ENCODE data around the gene MAST4.

MAST4 gene

DNA sequence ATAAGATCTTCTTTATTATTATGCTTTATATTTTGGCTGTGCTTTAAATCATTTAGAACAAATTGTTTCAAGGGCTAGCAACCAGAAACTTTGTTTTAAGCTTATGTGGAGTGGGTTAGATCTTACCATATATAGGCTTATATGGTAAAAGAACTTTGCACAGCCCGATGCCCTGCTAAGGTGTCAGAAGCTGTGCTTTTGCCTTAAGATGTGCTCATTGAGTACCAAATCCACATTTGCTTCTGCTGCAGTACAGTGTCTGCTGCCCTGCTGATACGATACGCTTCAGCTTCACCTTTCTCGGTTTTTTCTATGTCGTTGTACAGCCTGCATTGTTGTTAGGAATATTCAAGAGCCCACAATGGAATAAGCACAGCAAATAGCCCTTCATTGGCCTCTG lies 565.6 kb downstream of the MAST4 start:
- no peaks in the 10 kb centered on the region for H3K9me3 ChIP-seq (ENCODE audit: control insufficient read depth, insufficient read depth, low read length)
- no peak overlapping the region for H3K4me3 ChIP-seq (ENCODE audit: low read length)
- H3K79me2 ChIP-seq (ENCODE audit: control insufficient read depth, low read length): no peaks in the 10 kb centered on the region
- 0 out of 2 replicates have a peak, but pooled peaks cover 3% of the 10 kb centered on the region for H3F3A ChIP-seq (ENCODE audit: control insufficient read depth, insufficient read depth)
- no peaks in the 10 kb centered on the region for H3K36me3 ChIP-seq (ENCODE audit: control insufficient read depth, low read length)
- no peaks in the 10 kb centered on the region for H4K20me1 ChIP-seq (ENCODE audit: control insufficient read depth, insufficient read depth, low read depth, low read length)
- no peak overlapping the region for H3K27ac ChIP-seq (ENCODE audit: low read depth, low read length)
- no peak overlapping the region; the same call in 1 of the 2 replicates for H3K4me2 ChIP-seq (ENCODE audit: low read length)
- TF ChIP-seq, protein P1, sequence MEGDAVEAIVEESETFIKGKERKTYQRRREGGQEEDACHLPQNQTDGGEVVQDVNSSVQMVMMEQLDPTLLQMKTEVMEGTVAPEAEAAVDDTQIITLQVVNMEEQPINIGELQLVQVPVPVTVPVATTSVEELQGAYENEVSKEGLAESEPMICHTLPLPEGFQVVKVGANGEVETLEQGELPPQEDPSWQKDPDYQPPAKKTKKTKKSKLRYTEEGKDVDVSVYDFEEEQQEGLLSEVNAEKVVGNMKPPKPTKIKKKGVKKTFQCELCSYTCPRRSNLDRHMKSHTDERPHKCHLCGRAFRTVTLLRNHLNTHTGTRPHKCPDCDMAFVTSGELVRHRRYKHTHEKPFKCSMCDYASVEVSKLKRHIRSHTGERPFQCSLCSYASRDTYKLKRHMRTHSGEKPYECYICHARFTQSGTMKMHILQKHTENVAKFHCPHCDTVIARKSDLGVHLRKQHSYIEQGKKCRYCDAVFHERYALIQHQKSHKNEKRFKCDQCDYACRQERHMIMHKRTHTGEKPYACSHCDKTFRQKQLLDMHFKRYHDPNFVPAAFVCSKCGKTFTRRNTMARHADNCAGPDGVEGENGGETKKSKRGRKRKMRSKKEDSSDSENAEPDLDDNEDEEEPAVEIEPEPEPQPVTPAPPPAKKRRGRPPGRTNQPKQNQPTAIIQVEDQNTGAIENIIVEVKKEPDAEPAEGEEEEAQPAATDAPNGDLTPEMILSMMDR (IDR thresholded peaks at IDR 0.05; ENCODE audit: low read depth, low read length, poor library complexity, severe bottlenecking): no peak
- no peak for TF ChIP-seq EZH2phosphoT487 (IDR thresholded peaks at IDR 0.05; ENCODE audit: borderline replicate concordance, low read length)
- H3K4me1 ChIP-seq (ENCODE audit: control insufficient read depth, low read length): peaks cover 38% of the 10 kb centered on the region
- H3K27me3 ChIP-seq (ENCODE audit: control insufficient read depth, low read length): no peaks in the 10 kb centered on the region
- H3K9me2 ChIP-seq (replicated peaks; ENCODE audit: control insufficient read depth, low read length): no peaks in the 10 kb centered on the region

DNA sequence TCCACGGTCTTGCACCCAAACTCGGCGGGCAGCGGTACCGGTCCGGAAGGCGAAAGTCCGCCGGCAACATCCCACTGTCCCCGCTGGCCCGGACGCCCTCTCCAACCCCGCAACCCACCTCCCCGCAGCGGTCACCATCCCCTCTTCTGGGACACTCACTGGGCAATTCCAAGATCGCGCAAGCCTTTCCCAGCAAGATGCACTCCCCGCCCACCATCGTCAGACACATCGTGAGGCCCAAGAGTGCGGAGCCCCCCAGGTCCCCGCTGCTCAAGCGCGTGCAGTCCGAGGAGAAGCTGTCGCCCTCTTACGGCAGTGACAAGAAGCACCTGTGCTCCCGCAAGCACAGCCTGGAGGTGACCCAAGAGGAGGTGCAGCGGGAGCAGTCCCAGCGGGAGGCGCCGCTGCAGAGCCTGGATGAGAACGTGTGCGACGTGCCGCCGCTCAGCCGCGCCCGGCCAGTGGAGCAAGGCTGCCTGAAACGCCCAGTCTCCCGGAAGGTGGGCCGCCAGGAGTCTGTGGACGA lies 567.1 kb downstream of the MAST4 start:
- Histone ChIP-seq H3K4me2 (ENCODE audit: low read length) (no peak overlapping the region), H4K20me1 (ENCODE audit: control insufficient read depth, insufficient read depth, low read depth, low read length) (no peaks in the 10 kb centered on the region), H3K9me2 (replicated peaks; ENCODE audit: control insufficient read depth, low read length) (no peaks in the 10 kb centered on the region), H3K9me3 (ENCODE audit: control insufficient read depth, insufficient read depth, low read length) (no peaks in the 10 kb centered on the region), H3K36me3 (ENCODE audit: control insufficient read depth, low read length) (no peaks in the 10 kb centered on the region), H3K27ac (ENCODE audit: low read depth, low read length) (no peak overlapping the region), H3K27me3 (ENCODE audit: control insufficient read depth, low read length) (no peaks in the 10 kb centered on the region), H3F3A (ENCODE audit: control insufficient read depth, insufficient read depth) (0 out of 2 replicates have a peak, but pooled peaks cover 3% of the 10 kb centered on the region), H3K79me2 (ENCODE audit: control insufficient read depth, low read length) (no peaks in the 10 kb centered on the region), H3K4me3 (ENCODE audit: low read length) (no peak overlapping the region), H3K4me1 (ENCODE audit: control insufficient read depth, low read length) (peaks cover 54% of the 10 kb centered on the region)
- TF ChIP-seq, protein P1 (IDR thresholded peaks at IDR 0.05; ENCODE audit: low read depth, low read length, poor library complexity, severe bottlenecking): no peak
- no peak for TF ChIP-seq EZH2phosphoT487 (IDR thresholded peaks at IDR 0.05; ENCODE audit: borderline replicate concordance, low read length)

DNA sequence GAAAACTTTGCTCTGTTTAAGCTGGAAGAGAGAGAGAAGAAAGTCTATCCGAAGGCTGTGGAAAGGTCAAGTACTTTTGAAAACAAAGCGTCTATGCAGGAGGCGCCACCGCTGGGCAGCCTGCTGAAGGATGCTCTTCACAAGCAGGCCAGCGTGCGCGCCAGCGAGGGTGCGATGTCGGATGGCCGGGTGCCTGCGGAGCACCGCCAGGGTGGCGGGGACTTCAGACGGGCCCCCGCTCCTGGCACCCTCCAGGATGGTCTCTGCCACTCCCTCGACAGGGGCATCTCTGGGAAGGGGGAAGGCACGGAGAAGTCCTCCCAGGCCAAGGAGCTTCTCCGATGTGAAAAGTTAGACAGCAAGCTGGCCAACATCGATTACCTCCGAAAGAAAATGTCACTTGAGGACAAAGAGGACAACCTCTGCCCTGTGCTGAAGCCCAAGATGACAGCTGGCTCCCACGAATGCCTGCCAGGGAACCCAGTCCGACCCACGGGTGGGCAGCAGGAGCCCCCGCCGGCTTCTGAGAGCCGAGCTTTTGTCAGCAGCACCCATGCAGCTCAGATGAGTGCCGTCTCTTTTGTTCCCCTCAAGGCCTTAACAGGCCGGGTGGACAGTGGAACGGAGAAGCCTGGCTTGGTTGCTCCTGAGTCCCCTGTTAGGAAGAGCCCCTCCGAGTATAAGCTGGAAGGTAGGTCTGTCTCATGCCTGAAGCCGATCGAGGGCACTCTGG lies 567.8 kb downstream of the MAST4 start:
- peaks cover 54% of the 10 kb centered on the region for H3K4me1 ChIP-seq (ENCODE audit: control insufficient read depth, low read length)
- H3K27me3 ChIP-seq (ENCODE audit: control insufficient read depth, low read length): no peaks in the 10 kb centered on the region
- TF ChIP-seq EZH2phosphoT487 (IDR thresholded peaks at IDR 0.05; ENCODE audit: borderline replicate concordance, low read length): no peak
- TF ChIP-seq, protein P1 (IDR thresholded peaks at IDR 0.05; ENCODE audit: low read depth, low read length, poor library complexity, severe bottlenecking): no peak
- H3F3A ChIP-seq (ENCODE audit: control insufficient read depth, insufficient read depth): 0 out of 2 replicates have a peak, but pooled peaks cover 3% of the 10 kb centered on the region
- H4K20me1 ChIP-seq (ENCODE audit: control insufficient read depth, insufficient read depth, low read depth, low read length): no peaks in the 10 kb centered on the region
- H3K4me2 ChIP-seq (ENCODE audit: low read length): no peak overlapping the region
- no peaks in the 10 kb centered on the region for H3K9me3 ChIP-seq (ENCODE audit: control insufficient read depth, insufficient read depth, low read length)
- no peaks in the 10 kb centered on the region for H3K79me2 ChIP-seq (ENCODE audit: control insufficient read depth, low read length)
- no peak overlapping the region for H3K27ac ChIP-seq (ENCODE audit: low read depth, low read length)
- no peaks in the 10 kb centered on the region for H3K36me3 ChIP-seq (ENCODE audit: control insufficient read depth, low read length)
- H3K9me2 ChIP-seq (replicated peaks; ENCODE audit: control insufficient read depth, low read length): no peaks in the 10 kb centered on the region
- H3K4me3 ChIP-seq (ENCODE audit: low read length): no peak overlapping the region

All from DOHH2 (cell line).